Endothelial cell of coronary artery (primary cell): Measurements from ENCODE around the gene MAGEA8. TPM values are rescaled to one million over a fixed set of nuclear protein-coding genes. Genes with fewer than 3 reads are reported as not detected.

Experiments used
- total RNA-seq: library from RNA; depleted of rRNA; stranded (reverse); fragments of >200 nt; gene quantifications from 2 replicates; pipeline ENCODE4 v1.2.3, GENCODE V29; 2014

Gene MAGEA8
- total RNA-seq, result not detected in 2 replicates

GRCh38 chrX:149881081-149881711 is at the start of gene MAGEA8:
Gene MAGEA8, plus strand, starts transcription at chrX:149881183. Its CDS starts 3,090 bp downstream, at chrX:149884273.

GRCh38 chrX:149929400-149929799 is 48.4 kb downstream of the MAGEA8 start, which contains the start of gene HSFX4:
Gene HSFX4, plus strand, starts transcription at chrX:149929573. Its CDS starts 72 bp downstream, at chrX:149929645.

Other genes with a start within 250 kb of the MAGEA8 start
- gene TMEM185A, start 249.4 kb upstream of the MAGEA8 start, total RNA-seq, result 17.6 and 21.0 TPM in 2 replicates
- not detected in 2 replicates for gene MAGEA11, start 169.1 kb upstream of the MAGEA8 start, total RNA-seq
- gene HSFX1, start 107.1 kb upstream of the MAGEA8 start, total RNA-seq, result 0.28 and 0.36 TPM in 2 replicates
- gene MAGEA9, start 99.3 kb upstream of the MAGEA8 start, total RNA-seq, result not detected in 2 replicates
- not detected in 2 replicates for gene HSFX4, start 48.4 kb downstream of the MAGEA8 start, total RNA-seq
- gene EOLA2, start 57.3 kb downstream of the MAGEA8 start, total RNA-seq, result 18.5 and 22.8 TPM in 2 replicates